Measurements from ENCODE around the gene IL32. TPM values are rescaled to one million over a fixed set of nuclear protein-coding genes. Genes with fewer than 3 reads are reported as not detected.

IL32 gene
- total and polyA plus RNA-seq, 9 of the 15 experiments (the other 6 are each of a cell fraction or from before 2014, with no cell fraction given): 0.21 to 2.2 (median 0.37) TPM; not detected in 3

GRCh38 chr16:3038896-3039295 is 26.5 kb upstream of the IL32 start:
- POLR2A ChIA-PET: interaction anchor here (0.6 to 1.0 kb wide), 2 partner anchors 86 to 196 kb away, joined by 3 read pairs; partner anchors contain the start of gene ZNF200
- Histone ChIP-seq H3K9ac (ENCODE audit: insufficient read depth in 1 of 2, low read depth in 2 of 2, low read length in 2 of 2) (no peak overlapping the region; a peak in 1 of 4 replicates), H3K36me3 (ENCODE audit: control insufficient read depth, insufficient read depth, low read length) (no peaks in the 10 kb centered on the region), H3K4me2 (ENCODE audit: insufficient read depth, low read length) (no peak overlapping the region), H3K27me3 (ENCODE audit: control insufficient read depth in 2 of 2, insufficient read depth in 2 of 2, low read length in 2 of 2) (peaks cover 50 to 63% of the 10 kb centered on the region in 2 experiments), H4K20me1 (replicated peaks; ENCODE audit: control insufficient read depth, insufficient read depth, low read length) (peaks cover 8% of the 10 kb centered on the region), H3K4me3 (no peak overlapping the region), H3K27ac (ENCODE audit: extremely low read depth, low read depth, low read length) (no peak overlapping the region), H3K9me1 (ENCODE audit: control insufficient read depth, insufficient read depth, low read length) (no peaks in the 10 kb centered on the region), H3K4me1 (replicated peaks in 1 of 2; ENCODE audit: control insufficient read depth in 2 of 2, insufficient read depth in 2 of 2, low read length in 2 of 2) (peaks cover 0 to 16% of the 10 kb centered on the region in 2 experiments; a peak in 2 of 5 replicates), H3K79me2 (ENCODE audit: control insufficient read depth, insufficient read depth, low read length) (no peaks in the 10 kb centered on the region), H3K9me3 (replicated peaks; ENCODE audit: control insufficient read depth, insufficient read depth, low read depth, low read length) (no peaks in the 10 kb centered on the region), H2AFZ (ENCODE audit: low read depth, low read length) (no peak overlapping the region)
- TF ChIP-seq ESRRA (IDR thresholded peaks at IDR 0.05; ENCODE audit: borderline replicate concordance, low read depth) (peak; percentile 52; the same call in 1 of the 2 replicates), BCOR (IDR thresholded peaks at IDR 0.05) (0 out of 2 replicates have a peak, but pooled peaks have one; percentile 33), ATF2 (CRISPR knock-in tag; IDR thresholded peaks at IDR 0.05) (no peak), ATF7 (IDR thresholded peaks at IDR 0.05) (no peak), RBM25 (IDR thresholded peaks at IDR 0.05; ENCODE audit: low read depth, low read length, severe bottlenecking) (peak; percentile 67), PREB (CRISPR knock-in tag; IDR thresholded peaks at IDR 0.05) (no peak), LEF1 (IDR thresholded peaks at IDR 0.05) (no peak), ARNT (IDR thresholded peaks at IDR 0.05) (no peak), JUND (IDR thresholded peaks at IDR 0.05; ENCODE audit: borderline replicate concordance, low read depth, low read length) (no peak), JUND (tag; IDR thresholded peaks at IDR 0.05; ENCODE audit: borderline replicate concordance, low read depth, low read length) (no peak)
- in situ Hi-C loops (cut with MboI) (no loop called here), intact Hi-C loops (cut with micrococcal nuclease) (no loop called here)
- ATAC-seq (no peak), DNase-seq (ENCODE audit: extremely low read depth in 1 of 4, low spot score in 3 of 4) (no peak), FAIRE-seq (no peak)
- no TSS peak for BruUV-seq (replicated peaks)
- WGBS (ENCODE audit: insufficient coverage, low coverage, missing lambda C conversion rate): 21% methylated on average over 5 of the region's 5 CpGs
- CTCF ChIA-PET (ENCODE audit: low intra/inter-chr PET ratio): no interaction called here
